Urothelium cell line (cell line): ENCODE results near the gene RPS6KA1.

Source experiments
- DNase-seq: peaks from one replicate; pipeline ENCODE4 v3.0.0; 2011; ENCODE audit warnings: low spot score, mixed read lengths
- FAIRE-seq: peaks from 2 replicates; lab custom pipeline; 2011; peaks lifted over from hg19 to GRCh38; lab: Jason Lieb, UNC

Gene RPS6KA1

GRCh38 chr1:26530895-26531598 lies 1.5 kb downstream of the RPS6KA1 start:
- DNase-seq (peak; percentile 95), FAIRE-seq (no peak)

GRCh38 chr1:26531651-26532131 lies 2.1 kb downstream of the RPS6KA1 start:
- DNase-seq, result no peak
- no peak for FAIRE-seq

- DNase-seq (no peak), FAIRE-seq (no peak)
Observed at GRCh38 chr1:26533951-26534509, 4.5 kb downstream of the RPS6KA1 start.

GRCh38 chr1:26535201-26535600 lies 5.6 kb downstream of the RPS6KA1 start:
- DNase-seq (no peak), FAIRE-seq (no peak)

GRCh38 chr1:26536081-26536480 lies 6.5 kb downstream of the RPS6KA1 start:
- no peak for FAIRE-seq
- DNase-seq, result no peak

- no peak for FAIRE-seq
- DNase-seq, result no peak
Observed at GRCh38 chr1:26536521-26536920, 7.0 kb downstream of the RPS6KA1 start.

GRCh38 chr1:26537951-26538352 lies 8.4 kb downstream of the RPS6KA1 start:
- DNase-seq (peak; percentile 30), FAIRE-seq (peak; percentile 62)

GRCh38 chr1:26538480-26539412 lies 9.2 kb downstream of the RPS6KA1 start:
- DNase-seq (peak; percentile 69), FAIRE-seq (no peak)

- FAIRE-seq (no peak), DNase-seq (no peak)
Observed at GRCh38 chr1:26539722-26540121, 10.2 kb downstream of the RPS6KA1 start.

- DNase-seq, result no peak
- no peak for FAIRE-seq
Observed at GRCh38 chr1:26540351-26540750, 10.8 kb downstream of the RPS6KA1 start.

- FAIRE-seq (no peak), DNase-seq (no peak)
Observed at GRCh38 chr1:26541431-26541815, 11.9 kb downstream of the RPS6KA1 start.

- FAIRE-seq (no peak), DNase-seq (peak; percentile 51)
Observed at GRCh38 chr1:26541816-26542711, 12.5 kb downstream of the RPS6KA1 start.

- FAIRE-seq (no peak), DNase-seq (no peak)
Observed at GRCh38 chr1:26542771-26543451, 13.3 kb downstream of the RPS6KA1 start.

- FAIRE-seq, result no peak
Observed at GRCh38 chr1:26543462-26543861, 13.9 kb downstream of the RPS6KA1 start.

GRCh38 chr1:26544126-26544525 lies 14.6 kb downstream of the RPS6KA1 start:
- FAIRE-seq (no peak), DNase-seq (no peak)

More at GRCh38 chr1:26543462-26543861, 13.9 kb downstream of the RPS6KA1 start:
- no peak for DNase-seq

- DNase-seq (no peak), FAIRE-seq (no peak)
Observed at GRCh38 chr1:26545969-26546323, 16.4 kb downstream of the RPS6KA1 start.

- FAIRE-seq (no peak), DNase-seq (no peak)
Observed at GRCh38 chr1:26546375-26546774, 16.8 kb downstream of the RPS6KA1 start.

- DNase-seq (no peak), FAIRE-seq (no peak)
Observed at GRCh38 chr1:26546819-26547218, 17.3 kb downstream of the RPS6KA1 start.

GRCh38 chr1:26548841-26549240 lies 19.3 kb downstream of the RPS6KA1 start:
- DNase-seq (no peak), FAIRE-seq (no peak)

- DNase-seq (no peak), FAIRE-seq (no peak)
Observed at GRCh38 chr1:26550946-26551345, 21.4 kb downstream of the RPS6KA1 start.
